ENCODE measurements around the gene PPIP5K2.
"Not testable (repeated sequence)": the region's sequence is repeated elsewhere in the genome, so short reads cannot be mapped to it uniquely, and the experiment has no call there.

The PPIP5K2 gene

GRCh38 chr5:103119765-103120606 lies at the start of gene PPIP5K2, which contains the start of gene GIN1:
Gene PPIP5K2 (plus strand): TSS chr5:103120301. CDS start chr5:103129590, 9,289 bp downstream.
Gene GIN1 (minus strand): TSS chr5:103120138. CDS start chr5:103108707, 11,431 bp downstream.
- H3K4me1 ChIP-seq (ENCODE audit: control insufficient read depth, insufficient read depth, low read length, unreplicated experiment): peaks cover 16% of the 10 kb centered on the region
- H2AFZ ChIP-seq (ENCODE audit: low read length, unreplicated experiment): peak within 1 kb of the TSS; percentile 93
- H3K27ac ChIP-seq (ENCODE audit: low read depth, low read length): peak within 1 kb of the TSS; percentile 97
- H3K36me3 ChIP-seq (ENCODE audit: insufficient read depth, low read length): no peaks in the 10 kb centered on the region
- H3K27me3 ChIP-seq (ENCODE audit: insufficient read depth, low read length): no peaks in the 10 kb centered on the region
- H3K4me3 ChIP-seq (ENCODE audit: low read depth, low read length): peak within 1 kb of the TSS; percentile 93
- peaks cover 72% of the 10 kb centered on the region for H3K79me2 ChIP-seq (ENCODE audit: control insufficient read depth, insufficient read depth, low read length, unreplicated experiment)

- H3K27me3 ChIP-seq (ENCODE audit: insufficient read depth, low read length); H3K79me2 ChIP-seq (ENCODE audit: control insufficient read depth, insufficient read depth, low read length, unreplicated experiment); H3K4me1 ChIP-seq (ENCODE audit: control insufficient read depth, insufficient read depth, low read length, unreplicated experiment); H3K4me3 ChIP-seq (ENCODE audit: low read depth, low read length); H3K36me3 ChIP-seq (ENCODE audit: insufficient read depth, low read length); H3K27ac ChIP-seq (ENCODE audit: low read depth, low read length); H2AFZ ChIP-seq (ENCODE audit: low read length, unreplicated experiment): not testable (repeated sequence)
Measured at GRCh38 chr5:103073500-103073899, 46.6 kb upstream of the PPIP5K2 start.

DNA sequence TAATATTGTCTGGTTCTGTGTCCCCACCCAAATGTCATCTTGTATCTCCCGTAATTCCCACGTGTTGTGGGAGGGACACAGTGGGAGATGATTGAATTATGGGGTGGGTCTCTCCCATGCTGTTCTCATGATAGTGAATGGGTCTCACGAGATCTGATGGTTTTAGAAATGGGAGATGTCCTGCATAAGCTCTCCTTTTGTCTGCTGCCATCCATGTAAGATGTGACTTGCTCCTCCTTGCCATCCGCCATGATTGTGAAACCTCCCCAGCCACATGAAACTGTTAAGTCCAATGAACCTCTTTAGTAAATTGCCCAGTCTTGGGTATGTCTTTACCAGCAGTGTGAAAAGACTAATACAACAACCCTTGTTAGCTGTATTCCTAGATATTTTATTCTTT lies 44.7 kb upstream of the PPIP5K2 start:
- Histone ChIP-seq H3K4me3 (ENCODE audit: low read depth, low read length) (no peak overlapping the region), H3K79me2 (ENCODE audit: control insufficient read depth, insufficient read depth, low read length, unreplicated experiment) (no peaks in the 10 kb centered on the region), H3K36me3 (ENCODE audit: insufficient read depth, low read length) (no peaks in the 10 kb centered on the region), H3K27ac (ENCODE audit: low read depth, low read length) (no peak overlapping the region), H2AFZ (ENCODE audit: low read length, unreplicated experiment) (no peak overlapping the region), H3K27me3 (ENCODE audit: insufficient read depth, low read length) (no peaks in the 10 kb centered on the region), H3K4me1 (ENCODE audit: control insufficient read depth, insufficient read depth, low read length, unreplicated experiment) (no peaks in the 10 kb centered on the region)

GRCh38 chr5:103079796-103080195 lies 40.3 kb upstream of the PPIP5K2 start:
- H3K4me1 ChIP-seq (ENCODE audit: control insufficient read depth, insufficient read depth, low read length, unreplicated experiment): no peaks in the 10 kb centered on the region

GRCh38 chr5:103086547-103086946 lies 33.6 kb upstream of the PPIP5K2 start:
- no peaks in the 10 kb centered on the region for H3K79me2 ChIP-seq (ENCODE audit: control insufficient read depth, insufficient read depth, low read length, unreplicated experiment)

More at GRCh38 chr5:103079796-103080195, 40.3 kb upstream of the PPIP5K2 start:
- Histone ChIP-seq H3K4me3 (ENCODE audit: low read depth, low read length) (no peak overlapping the region), H3K27me3 (ENCODE audit: insufficient read depth, low read length) (no peaks in the 10 kb centered on the region), H2AFZ (ENCODE audit: low read length, unreplicated experiment) (no peak overlapping the region), H3K79me2 (ENCODE audit: control insufficient read depth, insufficient read depth, low read length, unreplicated experiment) (no peaks in the 10 kb centered on the region), H3K27ac (ENCODE audit: low read depth, low read length) (no peak overlapping the region), H3K36me3 (ENCODE audit: insufficient read depth, low read length) (0 out of 2 replicates have a peak, but pooled peaks cover under 1% of the 10 kb centered on the region)

DNA sequence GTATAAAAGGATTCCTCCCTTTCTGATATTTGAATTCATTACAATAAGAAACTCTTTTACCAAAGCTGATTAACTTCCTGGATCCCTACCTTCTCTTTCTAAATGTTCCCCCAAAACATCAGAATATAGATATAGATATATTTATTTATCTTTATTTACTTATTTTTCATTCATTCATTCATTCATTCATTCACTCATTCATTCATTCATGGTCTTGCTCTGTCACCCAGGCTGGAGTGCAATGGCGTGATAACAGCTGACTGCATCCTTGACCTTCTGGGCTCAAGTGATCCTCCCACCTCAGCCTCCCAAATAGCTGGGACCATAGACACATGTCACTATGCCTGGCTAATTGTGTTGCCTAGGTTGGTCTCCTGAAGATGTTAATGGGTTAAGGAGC lies 30.8 kb upstream of the PPIP5K2 start:
- Histone ChIP-seq H3K27ac (ENCODE audit: low read depth, low read length) (no peak overlapping the region), H3K4me3 (ENCODE audit: low read depth, low read length) (no peak overlapping the region), H2AFZ (ENCODE audit: low read length, unreplicated experiment) (no peak overlapping the region), H3K36me3 (ENCODE audit: insufficient read depth, low read length) (peaks cover 23% of the 10 kb centered on the region), H3K4me1 (ENCODE audit: control insufficient read depth, insufficient read depth, low read length, unreplicated experiment) (no peaks in the 10 kb centered on the region), H3K79me2 (ENCODE audit: control insufficient read depth, insufficient read depth, low read length, unreplicated experiment) (no peaks in the 10 kb centered on the region), H3K27me3 (ENCODE audit: insufficient read depth, low read length) (no peaks in the 10 kb centered on the region)

More at GRCh38 chr5:103086547-103086946, 33.6 kb upstream of the PPIP5K2 start:
- Histone ChIP-seq H3K27ac (ENCODE audit: low read depth, low read length) (no peak overlapping the region), H3K27me3 (ENCODE audit: insufficient read depth, low read length) (no peaks in the 10 kb centered on the region), H3K4me1 (ENCODE audit: control insufficient read depth, insufficient read depth, low read length, unreplicated experiment) (no peaks in the 10 kb centered on the region), H3K4me3 (ENCODE audit: low read depth, low read length) (no peak overlapping the region), H3K36me3 (ENCODE audit: insufficient read depth, low read length) (peaks cover 20% of the 10 kb centered on the region), H2AFZ (ENCODE audit: low read length, unreplicated experiment) (no peak overlapping the region)

DNA sequence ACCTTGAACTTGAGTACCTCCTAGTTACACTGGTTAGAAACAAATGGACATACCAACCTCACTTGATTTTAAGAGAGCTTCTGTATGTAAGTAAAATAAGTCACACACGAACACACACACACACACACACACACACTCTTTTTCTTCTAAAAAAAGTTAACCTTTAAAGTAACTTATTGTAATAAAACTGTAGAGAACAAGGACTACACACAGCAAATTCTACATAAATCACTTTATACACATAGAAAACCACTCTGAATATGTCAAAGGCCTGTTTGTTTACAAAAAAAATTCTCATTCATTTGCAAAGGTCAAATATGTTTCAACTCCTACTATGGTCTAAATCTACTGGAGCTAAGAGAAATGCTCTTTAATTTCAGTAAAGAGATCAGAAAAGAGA lies 29.3 kb upstream of the PPIP5K2 start:
- no peaks in the 10 kb centered on the region for H3K27me3 ChIP-seq (ENCODE audit: insufficient read depth, low read length)
- no peak overlapping the region for H3K27ac ChIP-seq (ENCODE audit: low read depth, low read length)
- H2AFZ ChIP-seq (ENCODE audit: low read length, unreplicated experiment): no peak overlapping the region
- no peaks in the 10 kb centered on the region for H3K79me2 ChIP-seq (ENCODE audit: control insufficient read depth, insufficient read depth, low read length, unreplicated experiment)
- peaks cover 16% of the 10 kb centered on the region for H3K36me3 ChIP-seq (ENCODE audit: insufficient read depth, low read length)
- H3K4me1 ChIP-seq (ENCODE audit: control insufficient read depth, insufficient read depth, low read length, unreplicated experiment): no peaks in the 10 kb centered on the region
- no peak overlapping the region for H3K4me3 ChIP-seq (ENCODE audit: low read depth, low read length)

GRCh38 chr5:103092676-103093075 lies 27.4 kb upstream of the PPIP5K2 start:
- H3K4me3 ChIP-seq (ENCODE audit: low read depth, low read length): no peak overlapping the region
- H3K27ac ChIP-seq (ENCODE audit: low read depth, low read length): no peak overlapping the region
- peaks cover 9% of the 10 kb centered on the region for H3K36me3 ChIP-seq (ENCODE audit: insufficient read depth, low read length)
- no peaks in the 10 kb centered on the region for H3K79me2 ChIP-seq (ENCODE audit: control insufficient read depth, insufficient read depth, low read length, unreplicated experiment)
- no peaks in the 10 kb centered on the region for H3K4me1 ChIP-seq (ENCODE audit: control insufficient read depth, insufficient read depth, low read length, unreplicated experiment)
- H3K27me3 ChIP-seq (ENCODE audit: insufficient read depth, low read length): no peaks in the 10 kb centered on the region
- H2AFZ ChIP-seq (ENCODE audit: low read length, unreplicated experiment): no peak overlapping the region

- no peak overlapping the region for H3K27ac ChIP-seq (ENCODE audit: low read depth, low read length)
- H3K4me1 ChIP-seq (ENCODE audit: control insufficient read depth, insufficient read depth, low read length, unreplicated experiment): no peaks in the 10 kb centered on the region
Measured at GRCh38 chr5:103093727-103094126, 26.4 kb upstream of the PPIP5K2 start.

GRCh38 chr5:103094737-103095136 lies 25.4 kb upstream of the PPIP5K2 start:
- no peaks in the 10 kb centered on the region for H3K4me1 ChIP-seq (ENCODE audit: control insufficient read depth, insufficient read depth, low read length, unreplicated experiment)
- no peak overlapping the region for H2AFZ ChIP-seq (ENCODE audit: low read length, unreplicated experiment)
- no peak overlapping the region for H3K4me3 ChIP-seq (ENCODE audit: low read depth, low read length)
- peaks cover 9% of the 10 kb centered on the region for H3K36me3 ChIP-seq (ENCODE audit: insufficient read depth, low read length)
- H3K27ac ChIP-seq (ENCODE audit: low read depth, low read length): no peak overlapping the region
- H3K79me2 ChIP-seq (ENCODE audit: control insufficient read depth, insufficient read depth, low read length, unreplicated experiment): no peaks in the 10 kb centered on the region
- H3K27me3 ChIP-seq (ENCODE audit: insufficient read depth, low read length): no peaks in the 10 kb centered on the region

More at GRCh38 chr5:103093727-103094126, 26.4 kb upstream of the PPIP5K2 start:
- H3K27me3 ChIP-seq (ENCODE audit: insufficient read depth, low read length): no peaks in the 10 kb centered on the region
- H2AFZ ChIP-seq (ENCODE audit: low read length, unreplicated experiment): no peak overlapping the region
- H3K36me3 ChIP-seq (ENCODE audit: insufficient read depth, low read length): peaks cover 9% of the 10 kb centered on the region
- H3K4me3 ChIP-seq (ENCODE audit: low read depth, low read length): no peak overlapping the region
- no peaks in the 10 kb centered on the region for H3K79me2 ChIP-seq (ENCODE audit: control insufficient read depth, insufficient read depth, low read length, unreplicated experiment)

GRCh38 chr5:103098993-103099392 lies 21.1 kb upstream of the PPIP5K2 start:
- peaks cover 10% of the 10 kb centered on the region for H3K36me3 ChIP-seq (ENCODE audit: insufficient read depth, low read length)
- H3K4me1 ChIP-seq (ENCODE audit: control insufficient read depth, insufficient read depth, low read length, unreplicated experiment): no peaks in the 10 kb centered on the region

More at GRCh38 chr5:103098993-103099392, 21.1 kb upstream of the PPIP5K2 start:
- no peaks in the 10 kb centered on the region for H3K27me3 ChIP-seq (ENCODE audit: insufficient read depth, low read length)
- H2AFZ ChIP-seq (ENCODE audit: low read length, unreplicated experiment): no peak overlapping the region
- H3K27ac ChIP-seq (ENCODE audit: low read depth, low read length): no peak overlapping the region
- H3K4me3 ChIP-seq (ENCODE audit: low read depth, low read length): no peak overlapping the region
- no peaks in the 10 kb centered on the region for H3K79me2 ChIP-seq (ENCODE audit: control insufficient read depth, insufficient read depth, low read length, unreplicated experiment)
